Measurements from ENCODE around the gene DNAJB2.

- TF ChIP-seq CTCF (IDR thresholded peaks at IDR 0.05; ENCODE audit: low read length), result no peak
- no peak for TF ChIP-seq EZH2phosphoT487 (IDR thresholded peaks at IDR 0.05; ENCODE audit: low read length)
- TF ChIP-seq EZH2 (optimal IDR thresholded peaks at IDR 0.05; ENCODE audit: low read depth, low read length), result no peak
Observed at GRCh38 chr2:219261024-219261855, 17.9 kb upstream of the DNAJB2 start.
